Progenitor cell of endocrine pancreas (in vitro differentiated cells): Measurements from ENCODE around the gene ARHGEF5. TPM values are rescaled to one million over a fixed set of nuclear protein-coding genes. Genes with fewer than 3 reads are reported as not detected.

Experiments
- DNase-seq: peaks from one replicate; pipeline ENCODE4 v3.0.0; 2021; ENCODE audit warnings: low spot score; ENCODE audit not compliant: unreplicated experiment
- H3K27ac Mint-ChIP-seq: 2 replicates; pipeline ENCODE4 v1.8.0; 2021; ENCODE audit warnings: mild to moderate bottlenecking, moderate library complexity, mixed read lengths
- H3K27me3 Mint-ChIP-seq: 2 replicates; pipeline ENCODE4 v1.8.0; 2021; ENCODE audit warnings: mixed read lengths
- H3K36me3 Mint-ChIP-seq: 2 replicates; pipeline ENCODE4 v1.8.0; 2022; ENCODE audit warnings: mixed read lengths; ENCODE audit not compliant: insufficient read depth
- H3K4me1 Mint-ChIP-seq: 2 replicates; pipeline ENCODE4 v1.8.0; 2021; ENCODE audit warnings: low read depth, mixed read lengths
- H3K4me3 Mint-ChIP-seq: 2 replicates; pipeline ENCODE4 v1.8.0; 2021; ENCODE audit warnings: low read depth, mild to moderate bottlenecking, moderate library complexity, mixed read lengths
- H3K9me3 Mint-ChIP-seq: 2 replicates; pipeline ENCODE4 v1.8.0; 2021; ENCODE audit warnings: low read depth, mixed read lengths
- CTCF ChIP-seq: fragments of 200-600 bp; sonication (generic); IDR thresholded peaks from one replicate; pipeline ENCODE4 v1.5.0; 2021; ENCODE audit warnings: antibody characterized with exemption, mild to moderate bottlenecking; ENCODE audit not compliant: unreplicated experiment
- total RNA-seq: library from RNA; stranded (reverse); gene quantifications from 2 replicates; pipeline ENCODE4 v1.2.1, GENCODE V29; 2021

ARHGEF5 gene
- total RNA-seq, 1 donor from 2014 or later = 46.6 TPM

GRCh38 chr7:144399946-144400345 lies 44.7 kb downstream of the ARHGEF5 start:
- Mint-ChIP-seq H3K36me3 (no peaks in the 10 kb centered on the region), H3K9me3 (peaks cover 3% of the 10 kb centered on the region), H3K4me1 (no peaks in the 10 kb centered on the region), H3K27me3 (peaks cover 5% of the 10 kb centered on the region), H3K4me3 (no peak overlapping the region), H3K27ac (no peak overlapping the region)
- no peak for DNase-seq
- no peak for TF ChIP-seq CTCF

- H3K27me3 Mint-ChIP-seq = no peaks in the 10 kb centered on the region
- no peak overlapping the region for H3K27ac Mint-ChIP-seq
- DNase-seq = no peak
- H3K4me3 Mint-ChIP-seq = no peak overlapping the region
- H3K9me3 Mint-ChIP-seq = no peaks in the 10 kb centered on the region
- H3K4me1 Mint-ChIP-seq = peaks cover 4% of the 10 kb centered on the region
- no peaks in the 10 kb centered on the region for H3K36me3 Mint-ChIP-seq
- TF ChIP-seq CTCF = no peak
Observed at GRCh38 chr7:144401490-144401889, 46.3 kb downstream of the ARHGEF5 start.

GRCh38 chr7:144403102-144403501 lies 47.9 kb downstream of the ARHGEF5 start:
- H3K4me1 Mint-ChIP-seq = peaks cover 4% of the 10 kb centered on the region
- H3K4me3 Mint-ChIP-seq = no peak overlapping the region
- no peaks in the 10 kb centered on the region for H3K9me3 Mint-ChIP-seq
- DNase-seq = no peak
- H3K27me3 Mint-ChIP-seq = no peaks in the 10 kb centered on the region
- TF ChIP-seq CTCF = no peak
- no peak overlapping the region for H3K27ac Mint-ChIP-seq
- H3K36me3 Mint-ChIP-seq = no peaks in the 10 kb centered on the region

GRCh38 chr7:144403649-144404061 lies 48.5 kb downstream of the ARHGEF5 start, which contains the start of gene NOBOX:
NOBOX (minus strand) TSS chr7:144403693.
- DNase-seq = no peak
- Mint-ChIP-seq H3K27ac (no peak within 1 kb of the TSS), H3K9me3 (no peaks in the 10 kb centered on the region), H3K4me3 (no peak within 1 kb of the TSS), H3K36me3 (no peaks in the 10 kb centered on the region), H3K27me3 (no peaks in the 10 kb centered on the region), H3K4me1 (peaks cover 4% of the 10 kb centered on the region)
- TF ChIP-seq CTCF = no peak

GRCh38 chr7:144404946-144405345 lies 49.7 kb downstream of the ARHGEF5 start:
- TF ChIP-seq CTCF = no peak

More at GRCh38 chr7:144404946-144405345, 49.7 kb downstream of the ARHGEF5 start:
- no peak for DNase-seq
- no peaks in the 10 kb centered on the region for H3K27me3 Mint-ChIP-seq
- no peaks in the 10 kb centered on the region for H3K9me3 Mint-ChIP-seq
- no peaks in the 10 kb centered on the region for H3K36me3 Mint-ChIP-seq
- H3K4me1 Mint-ChIP-seq = peaks cover 4% of the 10 kb centered on the region
- H3K4me3 Mint-ChIP-seq = no peak overlapping the region
- H3K27ac Mint-ChIP-seq = no peak overlapping the region
